Measurements from ENCODE around the gene RPS3. TPM values are rescaled to one million over a fixed set of nuclear protein-coding genes. Genes with fewer than 3 reads are reported as not detected.

The RPS3 gene
- total and polyA plus RNA-seq, 2 of the 13 experiments (the other 11 are each of a cell fraction or from before 2014, with no cell fraction given), result 2,143 to 3,616 TPM

GRCh38 chr11:75399344-75400145, at the start of gene RPS3 (continued):
- TF ChIP-seq MEIS1 (CRISPR knock-in tag; IDR thresholded peaks at IDR 0.05; ENCODE audit: borderline replicate concordance) (no peak), ZNF317 (CRISPR knock-in tag; IDR thresholded peaks at IDR 0.05) (peak; percentile 71; the same call in 1 of the 2 replicates), ZNF136 (CRISPR knock-in tag; IDR thresholded peaks at IDR 0.05; ENCODE audit: low read depth) (peak; percentile 82; the same call in 1 of the 2 replicates), SNAPC4 (CRISPR knock-in tag; IDR thresholded peaks at IDR 0.05) (peak; percentile 91), ZNF614 (CRISPR knock-in tag; IDR thresholded peaks at IDR 0.05; ENCODE audit: borderline replicate concordance) (peak; percentile 86; the same call in 1 of the 2 replicates), TRIM24 (CRISPR knock-in tag; IDR thresholded peaks at IDR 0.05) (no peak), POLR2AphosphoS2 (IDR thresholded peaks at IDR 0.05; ENCODE audit: low read depth, low read length) (peak; percentile 96), GLI4 (CRISPR knock-in tag; IDR thresholded peaks at IDR 0.05; ENCODE audit: borderline replicate concordance) (peak; percentile 91), FOXO1 (CRISPR knock-in tag; IDR thresholded peaks at IDR 0.05) (peak; percentile 18), NCOR1 (IDR thresholded peaks at IDR 0.05; ENCODE audit: borderline replicate concordance, low read length) (no peak; the same call in 1 of the 2 replicates), ZC3H4 (CRISPR knock-in tag; IDR thresholded peaks at IDR 0.05; ENCODE audit: borderline replicate concordance) (no peak), ZNF253 (CRISPR knock-in tag; IDR thresholded peaks at IDR 0.05; ENCODE audit: borderline replicate concordance) (no peak), GPN1 (CRISPR knock-in tag; IDR thresholded peaks at IDR 0.05; ENCODE audit: borderline replicate concordance) (peak; percentile 90; the same call in 1 of the 2 replicates), ZBTB40 (IDR thresholded peaks at IDR 0.05) (peak; percentile 51; the same call in 1 of the 2 replicates), ZBTB40 (CRISPR knock-in tag; IDR thresholded peaks at IDR 0.05) (peak; percentile 90)

Measured in HepG2 (cell line).